ENCODE data around the gene C14orf132.
A peak's percentile ranks its signal among the peaks of the same experiment; 100 is the strongest.

Gene C14orf132

GRCh38 chr14:96038558-96038919 lies 623 bp upstream of the C14orf132 start:
- DNase-seq, result no peak

- peak; percentile 77 for DNase-seq
Measured at GRCh38 chr14:96039633-96040311, 610 bp downstream of the C14orf132 start.

GRCh38 chr14:96040828-96041371 lies 1.7 kb downstream of the C14orf132 start:
- no peak for DNase-seq

GRCh38 chr14:96042248-96042930 lies 3.2 kb downstream of the C14orf132 start:
- DNase-seq, result no peak

GRCh38 chr14:96046630-96047029 lies 7.5 kb downstream of the C14orf132 start:
- no peak for DNase-seq

- DNase-seq, result no peak
Measured at GRCh38 chr14:96047101-96047500, 7.9 kb downstream of the C14orf132 start.

- DNase-seq, result no peak
Measured at GRCh38 chr14:96049932-96050331, 10.8 kb downstream of the C14orf132 start.

GRCh38 chr14:96050482-96050881 lies 11.3 kb downstream of the C14orf132 start:
- DNase-seq, result no peak

- DNase-seq, result no peak
Measured at GRCh38 chr14:96051231-96051630, 12.1 kb downstream of the C14orf132 start.

GRCh38 chr14:96051642-96052540 lies 12.7 kb downstream of the C14orf132 start:
- no peak for DNase-seq

- DNase-seq, result no peak
Measured at GRCh38 chr14:96052541-96053247, 13.5 kb downstream of the C14orf132 start.

GRCh38 chr14:96053248-96053599 lies 14.1 kb downstream of the C14orf132 start:
- DNase-seq, result no peak

- no peak for DNase-seq
Measured at GRCh38 chr14:96053600-96054381, 14.6 kb downstream of the C14orf132 start.

- no peak for DNase-seq
Measured at GRCh38 chr14:96054661-96055060, 15.5 kb downstream of the C14orf132 start.

- no peak for DNase-seq
Measured at GRCh38 chr14:96055065-96055752, 16.0 kb downstream of the C14orf132 start.

- DNase-seq, result no peak
Measured at GRCh38 chr14:96055753-96056508, 16.8 kb downstream of the C14orf132 start.

GRCh38 chr14:96056509-96057422 lies 17.6 kb downstream of the C14orf132 start:
- DNase-seq, result no peak

GRCh38 chr14:96057738-96058137 lies 18.6 kb downstream of the C14orf132 start:
- no peak for DNase-seq

All from right kidney (tissue), 1 donor.